ENCODE results near the gene HDLBP.

- TF ChIP-seq CTCF (IDR thresholded peaks at IDR 0.05) (no peak), POLR2A (IDR thresholded peaks at IDR 0.05) (no peak), POLR2AphosphoS5 (IDR thresholded peaks at IDR 0.05; ENCODE audit: insufficient read depth in 1 of 2, low read depth in 1 of 2) (no peak)
Observed at GRCh38 chr2:241265506-241265905, 50.0 kb downstream of the HDLBP start.
